Activated CD8-positive, alpha-beta memory T cell treated with anti-CD3 and anti-CD28 coated beads for 48 hours (primary cell): ENCODE measurements around the gene CDC42EP4.

ENCODE experiments used
- DNase-seq, 3 experiments: peaks; one replicate each; pipeline ENCODE4 v3.0.0-alpha.2; 2020; ENCODE audit warnings: low read depth in 2 of 3, low spot score in 2 of 3

The CDC42EP4 gene, protein sequence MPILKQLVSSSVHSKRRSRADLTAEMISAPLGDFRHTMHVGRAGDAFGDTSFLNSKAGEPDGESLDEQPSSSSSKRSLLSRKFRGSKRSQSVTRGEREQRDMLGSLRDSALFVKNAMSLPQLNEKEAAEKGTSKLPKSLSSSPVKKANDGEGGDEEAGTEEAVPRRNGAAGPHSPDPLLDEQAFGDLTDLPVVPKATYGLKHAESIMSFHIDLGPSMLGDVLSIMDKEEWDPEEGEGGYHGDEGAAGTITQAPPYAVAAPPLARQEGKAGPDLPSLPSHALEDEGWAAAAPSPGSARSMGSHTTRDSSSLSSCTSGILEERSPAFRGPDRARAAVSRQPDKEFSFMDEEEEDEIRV

GRCh38 chr17:73311781-73312641 lies at the start of gene CDC42EP4:
CDC42EP4 (minus strand) TSS chr17:73312001; CDS start chr17:73286500, 25,501 bp downstream.
- DNase-seq, result peak; percentile 70 to 72 (median 71)

GRCh38 chr17:73360961-73361761 lies 49.4 kb upstream of the CDC42EP4 start:
- DNase-seq, result no peak

- DNase-seq, result no peak
Measured at GRCh38 chr17:73359987-73360410, 48.2 kb upstream of the CDC42EP4 start.

- DNase-seq, result no peak
Measured at GRCh38 chr17:73359352-73359751, 47.6 kb upstream of the CDC42EP4 start.

- no peak for DNase-seq
Measured at GRCh38 chr17:73358668-73359067, 46.9 kb upstream of the CDC42EP4 start.

- DNase-seq, result no peak
Measured at GRCh38 chr17:73357981-73358380, 46.2 kb upstream of the CDC42EP4 start.

DNA sequence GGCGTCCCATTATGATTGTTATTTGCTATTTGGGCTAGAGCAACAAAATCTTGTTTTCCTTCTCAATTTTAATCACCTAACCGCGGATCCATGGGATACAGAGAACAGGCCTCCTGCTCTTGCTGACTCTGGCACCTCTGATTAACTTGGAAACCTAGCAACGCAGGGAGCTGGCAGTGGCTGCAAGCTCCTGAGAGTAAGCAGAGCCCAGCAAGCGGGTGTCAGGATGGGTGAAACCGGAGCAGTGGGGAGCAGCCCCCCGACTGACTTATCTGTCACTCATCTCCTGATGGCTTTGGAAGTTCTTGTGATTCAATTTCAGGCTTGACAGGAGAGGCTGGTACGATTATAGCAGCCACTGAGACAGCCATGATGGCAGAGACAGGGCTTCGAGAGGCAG lies 45.5 kb upstream of the CDC42EP4 start:
- no peak for DNase-seq

DNA sequence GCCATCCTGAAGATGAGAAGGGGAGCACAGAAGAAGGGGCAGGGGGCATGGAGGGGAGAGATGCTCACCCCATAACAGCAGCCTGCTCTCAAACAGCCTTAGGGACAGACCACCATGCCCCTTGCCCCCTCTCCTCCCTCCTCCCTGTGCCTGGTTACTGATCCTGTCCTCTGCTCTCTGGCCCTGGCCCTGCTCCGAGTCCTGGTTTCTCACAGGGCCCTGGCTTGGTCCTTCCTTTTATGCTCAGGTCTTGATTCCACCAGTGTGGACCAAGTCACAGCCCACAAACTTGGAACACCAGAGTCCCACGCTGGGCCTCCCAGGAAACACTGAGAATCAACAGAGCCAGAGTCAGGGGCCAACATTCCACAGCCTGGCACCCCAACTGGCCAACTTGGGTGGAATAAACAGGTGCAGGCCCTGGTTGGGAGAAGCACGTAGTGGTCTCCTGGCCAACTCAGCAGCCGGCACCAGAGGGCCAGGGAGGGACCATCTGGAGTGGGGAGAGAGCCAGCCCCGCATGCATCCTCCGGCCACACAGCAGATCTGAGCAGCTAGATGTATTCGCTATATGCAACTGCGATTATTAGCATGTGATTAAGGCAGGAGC lies 44.9 kb upstream of the CDC42EP4 start:
- no peak for DNase-seq

GRCh38 chr17:73354423-73355284 lies 42.9 kb upstream of the CDC42EP4 start:
- no peak for DNase-seq

GRCh38 chr17:73352261-73352660 lies 40.5 kb upstream of the CDC42EP4 start:
- no peak for DNase-seq

DNA sequence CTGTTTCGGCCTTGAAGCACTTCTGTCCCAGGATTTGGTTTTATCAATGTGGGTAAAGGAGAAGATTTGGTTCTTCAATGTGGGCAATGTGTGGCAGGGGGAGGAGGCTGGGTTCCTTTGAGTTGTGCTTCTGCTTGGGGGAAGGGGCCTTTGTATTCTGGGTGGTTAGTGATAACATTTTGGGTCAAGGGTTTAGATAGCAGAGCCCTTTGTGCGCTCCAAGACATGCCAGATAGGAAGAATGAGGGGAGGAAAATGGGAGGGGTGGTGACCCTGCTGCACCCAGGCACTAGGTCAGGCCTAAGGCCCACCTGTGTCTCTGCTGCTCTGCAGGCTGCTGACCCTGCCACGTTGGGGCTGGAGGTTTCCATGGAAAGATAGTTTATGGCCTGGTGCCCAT lies 40.0 kb upstream of the CDC42EP4 start:
- no peak for DNase-seq

- DNase-seq, result no peak
Measured at GRCh38 chr17:73350864-73351263, 39.1 kb upstream of the CDC42EP4 start.

- DNase-seq, result no peak
Measured at GRCh38 chr17:73349647-73350046, 37.8 kb upstream of the CDC42EP4 start.

DNA sequence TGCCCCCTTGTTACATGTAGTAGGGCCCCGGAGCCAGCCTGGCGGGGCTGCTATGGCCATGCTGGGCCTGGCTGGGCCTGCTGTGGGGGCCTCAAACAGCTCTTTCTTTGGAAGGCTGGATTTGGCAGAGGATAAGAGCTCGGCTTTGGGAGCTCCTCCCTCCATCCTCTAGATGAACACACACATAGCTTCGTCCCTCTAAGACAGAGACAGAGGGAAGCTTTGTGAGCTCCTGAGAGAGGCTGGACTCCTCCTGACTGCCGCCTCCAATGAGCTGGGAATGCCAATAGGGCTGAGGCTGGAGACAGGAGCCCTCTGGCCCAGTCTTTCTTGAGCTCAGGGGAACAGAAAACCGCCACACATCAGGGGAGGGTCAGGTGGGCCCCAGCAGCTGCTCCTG lies 37.3 kb upstream of the CDC42EP4 start:
- no peak for DNase-seq

DNA sequence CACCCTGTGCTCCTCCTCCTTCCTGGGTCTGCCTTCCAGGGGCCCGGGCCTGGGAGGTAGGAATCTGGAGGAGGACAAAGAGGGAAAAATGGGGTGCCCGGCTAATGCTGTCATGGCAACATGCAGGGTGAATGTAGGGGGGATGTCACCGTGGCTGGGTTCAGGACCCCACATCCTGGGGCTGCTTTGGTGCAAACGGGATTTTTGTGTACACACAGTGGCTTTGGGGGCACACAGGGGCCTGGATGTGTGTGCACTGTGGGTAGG lies 37.0 kb upstream of the CDC42EP4 start:
- no peak for DNase-seq

GRCh38 chr17:73348018-73348828 lies 36.4 kb upstream of the CDC42EP4 start:
- no peak for DNase-seq

GRCh38 chr17:73347351-73347750 lies 35.5 kb upstream of the CDC42EP4 start:
- DNase-seq, result no peak

- DNase-seq, result no peak
Measured at GRCh38 chr17:73346501-73347162, 34.8 kb upstream of the CDC42EP4 start.
